HL-60 (cell line): ENCODE measurements around the gene KRT36.

Source experiments
- DNase-seq, 2 experiments: peaks; one replicate each; pipeline ENCODE4 v3.0.0-alpha.2; 2010 to 2020; ENCODE audit warnings: low read depth in 1 of 2, low spot score in 1 of 2
- H3K27ac ChIP-seq: fragments of 250-450 bp; sonication (Bioruptor Pico); replicated peaks from 2 replicates; pipeline ENCODE4 v1.5.1; 2020; ENCODE audit warnings: mild to moderate bottlenecking, moderate library complexity
- H3K27me3 ChIP-seq: fragments of 250-450 bp; sonication (Bioruptor Pico); 2 replicates; pipeline ENCODE4 v1.5.1; 2021; ENCODE audit warnings: mild to moderate bottlenecking, moderate library complexity; ENCODE audit not compliant: insufficient read depth, poor library complexity, severe bottlenecking
- H3K4me3 ChIP-seq: replicated peaks from 2 replicates; pipeline ENCODE4 v1.5.1; 2011; ENCODE audit warnings: mild to moderate bottlenecking, control low read depth, low read length; ENCODE audit not compliant: insufficient read depth
- CTCF ChIP-seq: IDR thresholded peaks from one replicate; pipeline ENCODE4 v1.5.1; 2011; ENCODE audit warnings: low read length, control low read depth, inconsistent platforms; ENCODE audit not compliant: insufficient read depth
- GABPA ChIP-seq: IDR thresholded peaks from 2 replicates; pipeline ENCODE4 v1.6.1; 2012; ENCODE audit warnings: low read depth
- POLR2AphosphoS5 ChIP-seq: IDR thresholded peaks from 2 replicates; pipeline ENCODE4 v1.6.1; 2012; ENCODE audit warnings: low read depth
- REST ChIP-seq: IDR thresholded peaks from 2 replicates; pipeline ENCODE4 v1.6.1; 2012; ENCODE audit warnings: low read depth; ENCODE audit not compliant: insufficient replicate concordance
- SPI1 ChIP-seq: IDR thresholded peaks from 2 replicates; pipeline ENCODE4 v1.6.1; 2012; ENCODE audit warnings: low read depth, mild to moderate bottlenecking, borderline replicate concordance

The KRT36 gene

GRCh38 chr17:41503202-41503601, 13.5 kb upstream of the KRT36 start:
- TF ChIP-seq SPI1 (no peak), REST (no peak), GABPA (no peak), POLR2AphosphoS5 (no peak), CTCF (no peak)
- H3K27ac ChIP-seq: no peak overlapping the region

GRCh38 chr17:41500131-41500911, 10.6 kb upstream of the KRT36 start:
- no peak for DNase-seq
- no peak overlapping the region for H3K27ac ChIP-seq
- TF ChIP-seq SPI1: no peak
- no peak for TF ChIP-seq GABPA
- TF ChIP-seq CTCF: no peak
- TF ChIP-seq REST: no peak
- no peak for TF ChIP-seq POLR2AphosphoS5
- H3K27me3 ChIP-seq: no peaks in the 10 kb centered on the region
- no peak overlapping the region for H3K4me3 ChIP-seq

More at GRCh38 chr17:41503202-41503601, 13.5 kb upstream of the KRT36 start:
- no peak for DNase-seq
- no peaks in the 10 kb centered on the region for H3K27me3 ChIP-seq
- H3K4me3 ChIP-seq: no peak overlapping the region

GRCh38 chr17:41499714-41500113, 10.0 kb upstream of the KRT36 start:
- no peaks in the 10 kb centered on the region for H3K27me3 ChIP-seq
- TF ChIP-seq REST: no peak
- no peak for TF ChIP-seq GABPA
- TF ChIP-seq POLR2AphosphoS5: no peak
- no peak for TF ChIP-seq SPI1
- TF ChIP-seq CTCF: no peak
- no peak overlapping the region for H3K27ac ChIP-seq
- no peak overlapping the region for H3K4me3 ChIP-seq
- no peak for DNase-seq
